ENCODE results near the gene PTPRM. TPM values are rescaled to one million over a fixed set of nuclear protein-coding genes. Genes with fewer than 3 reads are reported as not detected.

PTPRM gene
- total and polyA plus RNA-seq, 2 of the 4 experiments (the other 2 are of a cell fraction), result 28.3 to 51.2 TPM

DNA sequence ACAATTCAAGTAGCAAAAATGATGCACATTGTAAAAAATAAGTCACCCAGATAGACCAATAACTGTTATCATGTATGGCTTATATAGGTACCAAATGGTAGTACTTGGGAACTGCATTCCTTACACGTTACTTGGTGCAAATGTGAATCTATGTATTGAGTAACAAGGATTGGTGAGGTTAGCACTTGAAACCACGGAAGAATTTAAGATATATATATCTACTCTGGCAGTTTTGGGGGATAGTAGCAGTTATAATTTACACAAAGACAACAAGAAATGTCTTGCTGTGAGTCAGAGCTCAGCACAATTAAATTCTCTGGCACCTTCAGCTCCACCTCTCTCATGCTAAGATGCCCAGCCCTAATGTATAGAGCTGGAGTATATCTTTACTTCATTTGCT, 682.7 kb downstream of the PTPRM start:
- dilution Hi-C loops (cut with HindIII; ENCODE audit: low sequenced_read_pairs, unreplicated experiment), result no loop called here
- ATAC-seq (ENCODE audit: low read depth), result no peak

More for the DNA sequence above, 682.7 kb downstream of the PTPRM start:
- Histone ChIP-seq H2AFZ (replicated peaks; ENCODE audit: low read length, poor library complexity) (no peak overlapping the region), H3K23ac (ENCODE audit: low read depth, low read length) (no peak overlapping the region), H3K4me2 (ENCODE audit: low read depth, low read length) (no peak overlapping the region), H3K18ac (ENCODE audit: low read depth, low read length) (no peak overlapping the region), H2BK20ac (ENCODE audit: low read depth, low read length) (no peak overlapping the region), H3K4ac (ENCODE audit: low read depth, low read length) (no peak overlapping the region), H4K8ac (ENCODE audit: low read depth in 2 of 2, low read length in 2 of 2) (no peak overlapping the region), H3K27me3 (ENCODE audit: control insufficient read depth, insufficient read depth, low read length) (no peaks in the 10 kb centered on the region), H2BK120ac (ENCODE audit: low read depth, low read length) (no peak overlapping the region), H2AK9ac (replicated peaks; ENCODE audit: low read depth, low read length, poor library complexity) (no peak overlapping the region), H3K79me1 (ENCODE audit: low read depth in 1 of 2, low read length in 2 of 2) (no peaks in the 10 kb centered on the region), H3K14ac (replicated peaks; ENCODE audit: low read depth, low read length) (no peak overlapping the region), H3K4me3 (ENCODE audit: insufficient read depth, low read depth, low read length) (no peak overlapping the region), H3K9me1 (ENCODE audit: insufficient read depth, low read length) (peaks cover 6% of the 10 kb centered on the region; the same call in 1 of the 2 replicates), H3K9me3 (ENCODE audit: control insufficient read depth, insufficient read depth, low read length) (no peaks in the 10 kb centered on the region), H2BK5ac (ENCODE audit: low read depth, low read length, poor library complexity, severe bottlenecking) (no peak overlapping the region), H3K9ac (ENCODE audit: low read depth, low read length) (no peak overlapping the region), H4K20me1 (ENCODE audit: insufficient read depth, low read length) (no peaks in the 10 kb centered on the region), H3K36me3 (ENCODE audit: control insufficient read depth, insufficient read depth, low read length) (peaks cover 6% of the 10 kb centered on the region), H4K5ac (ENCODE audit: low read depth, low read length) (no peak overlapping the region), H3K56ac (ENCODE audit: extremely low read depth, insufficient read depth, low read length) (no peak overlapping the region), H3K4me1 (ENCODE audit: control insufficient read depth, insufficient read depth, low read length) (no peaks in the 10 kb centered on the region), H3K27ac (ENCODE audit: insufficient read depth, low read length) (no peak overlapping the region), H4K91ac (ENCODE audit: insufficient read depth, low read depth, low read length) (no peak overlapping the region), H2AK5ac (ENCODE audit: low read depth, low read length) (no peak overlapping the region), H2BK15ac (ENCODE audit: low read depth, low read length) (no peak overlapping the region)
- ChIA-PET POLR2A (ENCODE audit: unreplicated experiment) (no interaction called here), CTCF (interaction anchor here (0.5 to 1.0 kb wide), 2 partner anchors 9 to 338 kb away, joined by 3 read pairs; no protein-coding TSS in a partner anchor)
- no peak for DNase-seq
- intact Hi-C loops (cut with micrococcal nuclease), result no loop called here
- TF ChIP-seq MAFK (IDR thresholded peaks at IDR 0.05; ENCODE audit: low read depth, low read length), result no peak
- no peak for TF ChIP-seq CEBPB (IDR thresholded peaks at IDR 0.05; ENCODE audit: low read depth, low read length)
- TF ChIP-seq BHLHE40 (IDR thresholded peaks at IDR 0.05; ENCODE audit: low read depth, low read length), result no peak
- TF ChIP-seq MAZ (IDR thresholded peaks at IDR 0.05; ENCODE audit: borderline replicate concordance, low read depth, low read length), result no peak
- in situ Hi-C loops (cut with MboI; ENCODE audit: low sequenced_read_pairs), result no loop called here
- WGBS, 2 experiments (ENCODE audit: extremely low coverage in 2 of 2, insufficient read length in 1 of 2), result no CpG with 5 or more reads among the region's 2 CpGs
- BruUV-seq (replicated peaks), result no TSS peak
